WTC11 (cell line): ENCODE results near the gene SLC25A40. TPM values are rescaled to one million over a fixed set of nuclear protein-coding genes. Genes with fewer than 3 reads are reported as not detected.

ENCODE experiments used
- ATAC-seq: fragments of 200-7000 bp; cut with Tn5 transposase; 2 replicates; pipeline ENCODE4 v1.10.0; 2021; ENCODE audit warnings: mild to moderate bottlenecking, moderate library complexity
- CTCF ChIA-PET: fragments of 300-600 bp; sonication (Branson Sonifier 250); formaldehyde crosslinking; loops from one replicate; lab custom pipeline; 2021; ENCODE audit warnings: antibody characterized with exemption; lab: Charles Lee
- POLR2A ChIA-PET: fragments of 350-600 bp; sonication (Branson Sonifier 250); formaldehyde crosslinking; loops from one replicate; lab custom pipeline; 2021; ENCODE audit warnings: antibody characterized with exemption; lab: Charles Lee
- DNase-seq: peaks from one replicate; pipeline ENCODE4 v3.0.0; 2021; ENCODE audit warnings: low spot score
- H3K27ac Mint-ChIP-seq: 2 replicates; pipeline ENCODE4 v1.8.0; 2021; ENCODE audit warnings: mixed read lengths
- H3K27me3 Mint-ChIP-seq: 2 replicates; pipeline ENCODE4 v1.8.0; 2021; ENCODE audit warnings: low read depth, mild to moderate bottlenecking, moderate library complexity, mixed read lengths
- H3K36me3 Mint-ChIP-seq: 2 replicates; pipeline ENCODE4 v1.8.0; 2021; ENCODE audit warnings: mixed read lengths
- H3K4me1 Mint-ChIP-seq: 2 replicates; pipeline ENCODE4 v1.8.0; 2022; ENCODE audit warnings: mixed read lengths
- H3K4me3 Mint-ChIP-seq: 2 replicates; pipeline ENCODE4 v1.8.0; 2021; ENCODE audit warnings: mild to moderate bottlenecking, moderate library complexity, mixed read lengths
- H3K9me3 Mint-ChIP-seq: 2 replicates; pipeline ENCODE4 v1.8.0; 2021; ENCODE audit warnings: mixed read lengths
- AR ChIP-seq: fragments of 250-450 bp; sonication (Bioruptor Pico); IDR thresholded peaks from 2 replicates; pipeline ENCODE4 v1.9.0; 2021; ENCODE audit warnings: mild to moderate bottlenecking
- CBFB ChIP-seq: sonication (generic); formaldehyde crosslinking; IDR thresholded peaks from 2 replicates; pipeline ENCODE4 v1.8.1; 2022; ENCODE audit warnings: mild to moderate bottlenecking, low read depth, missing genetic modification reagents
- E2F4 ChIP-seq: sonication (generic); formaldehyde crosslinking; IDR thresholded peaks from 2 replicates; pipeline ENCODE4 v1.8.1; 2022; ENCODE audit warnings: low read depth, mild to moderate bottlenecking, moderate library complexity, missing genetic modification reagents, borderline replicate concordance
- ELF4 ChIP-seq: sonication (generic); formaldehyde crosslinking; IDR thresholded peaks from 2 replicates; pipeline ENCODE4 v1.8.1; 2022; ENCODE audit warnings: low read depth, mild to moderate bottlenecking, moderate library complexity, missing genetic modification reagents
- IRF2 ChIP-seq: sonication (generic); formaldehyde crosslinking; IDR thresholded peaks from 2 replicates; pipeline ENCODE4 v1.8.0; 2022; ENCODE audit warnings: low read depth, missing genetic modification reagents, borderline replicate concordance
- MXD4 ChIP-seq: fragments of 250-450 bp; sonication (Bioruptor Pico); IDR thresholded peaks from 2 replicates; pipeline ENCODE4 v1.8.0; 2021; ENCODE audit warnings: mild to moderate bottlenecking, moderate library complexity, borderline replicate concordance
- OVOL2 ChIP-seq: fragments of 250-450 bp; sonication (Bioruptor Pico); IDR thresholded peaks from 2 replicates; pipeline ENCODE4 v1.9.0; 2021; ENCODE audit warnings: mild to moderate bottlenecking, borderline replicate concordance
- ZMAT4 ChIP-seq: fragments of 250-450 bp; sonication (Bioruptor Pico); IDR thresholded peaks from 2 replicates; pipeline ENCODE4 v1.9.0; 2021; ENCODE audit warnings: mild to moderate bottlenecking
- ZNF512 ChIP-seq: sonication (generic); formaldehyde crosslinking; IDR thresholded peaks from 2 replicates; pipeline ENCODE4 v1.8.1; 2022; ENCODE audit warnings: missing genetic modification reagents, borderline replicate concordance
- total RNA-seq: library from RNA; stranded (reverse); gene quantifications from 3 replicates; pipeline ENCODE4 v1.2.3, GENCODE V29; 2021
- TF ChIP-seq, protein P1 (sequence below): sonication (generic); formaldehyde crosslinking; IDR thresholded peaks from 2 replicates; pipeline ENCODE4 v1.8.0; 2022; ENCODE audit warnings: mild to moderate bottlenecking, missing genetic modification reagents
- TF ChIP-seq, protein P2 (sequence below): sonication (generic); formaldehyde crosslinking; IDR thresholded peaks from 2 replicates; pipeline ENCODE4 v1.8.1; 2022; ENCODE audit warnings: mild to moderate bottlenecking, moderate library complexity, missing genetic modification reagents
- TF ChIP-seq, protein P3 (sequence below): fragments of 250-450 bp; sonication (Bioruptor Pico); IDR thresholded peaks from 2 replicates; pipeline ENCODE4 v1.9.0; 2021; ENCODE audit warnings: moderate library complexity, mild to moderate bottlenecking, inconsistent platforms, borderline replicate concordance
- TF ChIP-seq, protein P4 (sequence below): fragments of 200-600 bp; IDR thresholded peaks from 2 replicates; pipeline ENCODE4 v1.8.0; 2022; ENCODE audit warnings: antibody characterized with exemption

The SLC25A40 gene
- total RNA-seq, 1 experiment from 2014 or later: 18.1 TPM

- ATAC-seq: no peak
- ChIA-PET POLR2A (no interaction called here), CTCF (no interaction called here)
- no peak overlapping the region for H3K4me3 Mint-ChIP-seq
- H3K9me3 Mint-ChIP-seq: peaks cover 5% of the 10 kb centered on the region
- H3K36me3 Mint-ChIP-seq: 0 out of 2 replicates have a peak, but pooled peaks cover 3% of the 10 kb centered on the region
- no peaks in the 10 kb centered on the region for H3K27me3 Mint-ChIP-seq
- no peak for DNase-seq
- TF ChIP-seq MXD4 (CRISPR knock-in tag) (no peak), AR (no peak), CBFB (CRISPR knock-in tag) (no peak), ELF4 (no peak), IRF2 (CRISPR knock-in tag) (no peak), ZMAT4 (CRISPR knock-in tag) (no peak), E2F4 (CRISPR knock-in tag) (no peak), OVOL2 (no peak), ZNF512 (CRISPR knock-in tag) (no peak)
- TF ChIP-seq, protein P1, sequence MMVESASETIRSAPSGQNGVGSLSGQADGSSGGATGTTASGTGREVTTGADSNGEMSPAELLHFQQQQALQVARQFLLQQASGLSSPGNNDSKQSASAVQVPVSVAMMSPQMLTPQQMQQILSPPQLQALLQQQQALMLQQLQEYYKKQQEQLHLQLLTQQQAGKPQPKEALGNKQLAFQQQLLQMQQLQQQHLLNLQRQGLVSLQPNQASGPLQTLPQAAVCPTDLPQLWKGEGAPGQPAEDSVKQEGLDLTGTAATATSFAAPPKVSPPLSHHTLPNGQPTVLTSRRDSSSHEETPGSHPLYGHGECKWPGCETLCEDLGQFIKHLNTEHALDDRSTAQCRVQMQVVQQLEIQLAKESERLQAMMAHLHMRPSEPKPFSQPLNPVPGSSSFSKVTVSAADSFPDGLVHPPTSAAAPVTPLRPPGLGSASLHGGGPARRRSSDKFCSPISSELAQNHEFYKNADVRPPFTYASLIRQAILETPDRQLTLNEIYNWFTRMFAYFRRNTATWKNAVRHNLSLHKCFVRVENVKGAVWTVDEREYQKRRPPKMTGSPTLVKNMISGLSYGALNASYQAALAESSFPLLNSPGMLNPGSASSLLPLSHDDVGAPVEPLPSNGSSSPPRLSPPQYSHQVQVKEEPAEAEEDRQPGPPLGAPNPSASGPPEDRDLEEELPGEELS (CRISPR knock-in tag): no peak
- TF ChIP-seq, protein P2, sequence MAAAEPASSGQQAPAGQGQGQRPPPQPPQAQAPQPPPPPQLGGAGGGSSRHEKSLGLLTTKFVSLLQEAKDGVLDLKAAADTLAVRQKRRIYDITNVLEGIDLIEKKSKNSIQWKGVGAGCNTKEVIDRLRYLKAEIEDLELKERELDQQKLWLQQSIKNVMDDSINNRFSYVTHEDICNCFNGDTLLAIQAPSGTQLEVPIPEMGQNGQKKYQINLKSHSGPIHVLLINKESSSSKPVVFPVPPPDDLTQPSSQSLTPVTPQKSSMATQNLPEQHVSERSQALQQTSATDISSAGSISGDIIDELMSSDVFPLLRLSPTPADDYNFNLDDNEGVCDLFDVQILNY: no peak
- TF ChIP-seq, protein P3, sequence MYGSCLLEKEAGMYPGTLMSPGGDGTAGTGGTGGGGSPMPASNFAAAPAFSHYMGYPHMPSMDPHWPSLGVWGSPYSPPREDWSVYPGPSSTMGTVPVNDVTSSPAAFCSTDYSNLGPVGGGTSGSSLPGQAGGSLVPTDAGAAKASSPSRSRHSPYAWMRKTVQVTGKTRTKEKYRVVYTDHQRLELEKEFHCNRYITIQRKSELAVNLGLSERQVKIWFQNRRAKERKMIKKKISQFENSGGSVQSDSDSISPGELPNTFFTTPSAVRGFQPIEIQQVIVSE (CRISPR knock-in tag): no peak
- TF ChIP-seq, protein P4, sequence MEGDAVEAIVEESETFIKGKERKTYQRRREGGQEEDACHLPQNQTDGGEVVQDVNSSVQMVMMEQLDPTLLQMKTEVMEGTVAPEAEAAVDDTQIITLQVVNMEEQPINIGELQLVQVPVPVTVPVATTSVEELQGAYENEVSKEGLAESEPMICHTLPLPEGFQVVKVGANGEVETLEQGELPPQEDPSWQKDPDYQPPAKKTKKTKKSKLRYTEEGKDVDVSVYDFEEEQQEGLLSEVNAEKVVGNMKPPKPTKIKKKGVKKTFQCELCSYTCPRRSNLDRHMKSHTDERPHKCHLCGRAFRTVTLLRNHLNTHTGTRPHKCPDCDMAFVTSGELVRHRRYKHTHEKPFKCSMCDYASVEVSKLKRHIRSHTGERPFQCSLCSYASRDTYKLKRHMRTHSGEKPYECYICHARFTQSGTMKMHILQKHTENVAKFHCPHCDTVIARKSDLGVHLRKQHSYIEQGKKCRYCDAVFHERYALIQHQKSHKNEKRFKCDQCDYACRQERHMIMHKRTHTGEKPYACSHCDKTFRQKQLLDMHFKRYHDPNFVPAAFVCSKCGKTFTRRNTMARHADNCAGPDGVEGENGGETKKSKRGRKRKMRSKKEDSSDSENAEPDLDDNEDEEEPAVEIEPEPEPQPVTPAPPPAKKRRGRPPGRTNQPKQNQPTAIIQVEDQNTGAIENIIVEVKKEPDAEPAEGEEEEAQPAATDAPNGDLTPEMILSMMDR: no peak
- H3K27ac Mint-ChIP-seq: no peak overlapping the region
- H3K4me1 Mint-ChIP-seq: no peaks in the 10 kb centered on the region
Observed at GRCh38 chr7:87833130-87833529, 43.0 kb downstream of the SLC25A40 start.
